H1 (cell line): ENCODE results near the gene TBX21. TPM values are rescaled to one million over a fixed set of nuclear protein-coding genes. Genes with fewer than 3 reads are reported as not detected.

Experiments
- CTCF ChIA-PET: fragments of 300-600 bp; sonication (Branson Sonifier 250); formaldehyde crosslinking; loops from one replicate; lab custom pipeline; 2021; ENCODE audit not compliant: partially characterized antibody; lab: Charles Lee
- POLR2A ChIA-PET: fragments of 300-600 bp; sonication (Branson Sonifier 250); formaldehyde crosslinking; loops from one replicate; lab custom pipeline; 2021; ENCODE audit warnings: inconsistent platforms; ENCODE audit not compliant: partially characterized antibody; lab: Charles Lee
- DNase-seq, 2 experiments: peaks; one replicate each; pipeline versions ENCODE4 v3.0.0 to v3.0.0-alpha.2; 2010 to 2022; ENCODE audit warnings: low spot score in 2 of 2, low read depth in 1 of 2, mixed read lengths in 1 of 2
- FAIRE-seq: peaks from 2 replicates; lab custom pipeline; 2011; peaks lifted over from hg19 to GRCh38; lab: Jason Lieb, UNC
- H2AFZ ChIP-seq: 2 replicates; pipeline ENCODE4 v1.8.1; 2012; ENCODE audit warnings: low read length, inconsistent platforms
- H2AK5ac ChIP-seq: 2 replicates; pipeline ENCODE4 v1.6.1; 2013; ENCODE audit warnings: low read depth, low read length
- H2BK120ac ChIP-seq: replicated peaks from 2 replicates; pipeline ENCODE3; 2013; ENCODE audit warnings: low read depth, low read length, inconsistent platforms
- H2BK12ac ChIP-seq: 2 replicates; pipeline ENCODE4 v1.6.1; 2013; ENCODE audit warnings: low read depth, low read length
- H2BK15ac ChIP-seq: 2 replicates; pipeline ENCODE4 v1.6.1; 2013; ENCODE audit warnings: low read length
- H2BK20ac ChIP-seq: 2 replicates; pipeline ENCODE4 v1.6.1; 2013; ENCODE audit warnings: low read length
- H2BK5ac ChIP-seq: 2 replicates; pipeline ENCODE4 v1.6.1; 2013; ENCODE audit warnings: low read depth, low read length
- H3K14ac ChIP-seq: 2 replicates; pipeline ENCODE4 v1.6.1; 2013; ENCODE audit warnings: inconsistent platforms; ENCODE audit not compliant: insufficient read length
- H3K18ac ChIP-seq: 2 replicates; pipeline ENCODE4 v1.6.1; 2013; ENCODE audit warnings: low read length; ENCODE audit errors: extremely low read depth
- H3K23ac ChIP-seq: 2 replicates; pipeline ENCODE4 v1.6.1; 2013; ENCODE audit warnings: inconsistent platforms; ENCODE audit not compliant: insufficient read length
- H3K23me2 ChIP-seq: 2 replicates; pipeline ENCODE4 v1.6.1; 2013; ENCODE audit warnings: low read depth, low read length
- H3K27ac ChIP-seq: 2 replicates; pipeline ENCODE4 v1.6.1; 2011; ENCODE audit warnings: low read depth, low read length, inconsistent platforms
- H3K27me3 ChIP-seq, 4 experiments: replicated peaks in 1 of 4; 1 replicate in 1 of 4; 2 replicates in 3 of 4; pipeline versions ENCODE4 v1.6.1 to v1.8.1; 2011 to 2013; ENCODE audit warnings: low read length in 3 of 4, mild to moderate bottlenecking in 3 of 4, inconsistent platforms in 2 of 4, mixed read lengths in 2 of 4, moderate library complexity in 1 of 4; ENCODE audit not compliant: control insufficient read depth in 3 of 4, insufficient read depth in 3 of 4; ENCODE audit errors: extremely low read depth in 1 of 4
- H3K36me3 ChIP-seq, 4 experiments: 2 replicates each; pipeline versions ENCODE4 v1.6.1 to v1.8.1; 2011 to 2013; ENCODE audit warnings: mild to moderate bottlenecking in 4 of 4, low read length in 3 of 4, moderate library complexity in 2 of 4, control low read depth in 1 of 4, inconsistent platforms in 1 of 4; ENCODE audit not compliant: insufficient read depth in 4 of 4, control insufficient read depth in 2 of 4
- H3K4ac ChIP-seq: replicated peaks from 2 replicates; pipeline ENCODE3; 2013; ENCODE audit warnings: low read length, low read depth, mixed read lengths, inconsistent platforms; ENCODE audit not compliant: insufficient read length
- H3K4me1 ChIP-seq, 4 experiments: replicated peaks in 1 of 4; 1 replicate in 1 of 4; 2 replicates in 3 of 4; pipeline versions ENCODE4 v1.6.1 to v1.8.1; 2011 to 2013; ENCODE audit warnings: low read length in 3 of 4, inconsistent platforms in 2 of 4, mixed read lengths in 1 of 4; ENCODE audit not compliant: insufficient read depth in 4 of 4, control insufficient read depth in 3 of 4
- H3K4me2 ChIP-seq, 2 experiments: 2 replicates each; pipeline versions ENCODE4 v1.6.1 to v1.8.1; 2011 to 2013; ENCODE audit warnings: low read depth in 2 of 2, low read length in 2 of 2, control low read depth in 1 of 2, inconsistent platforms in 1 of 2, mild to moderate bottlenecking in 1 of 2; ENCODE audit not compliant: insufficient read depth in 1 of 2
- H3K4me3 ChIP-seq, 4 experiments: fragments of 200-600, 300-600 bp in 1 of 4; sonication (generic), shearing (Covaris generic), sonication (Bioruptor Twin) in 1 of 4; 2 replicates each; pipeline versions ENCODE4 v1.5.1 to v1.8.1; 2011 to 2016; ENCODE audit warnings: low read length in 4 of 4, low read depth in 3 of 4, control low read depth in 2 of 4, inconsistent platforms in 2 of 4, mild to moderate bottlenecking in 2 of 4, mixed read lengths in 1 of 4, moderate library complexity in 1 of 4; ENCODE audit not compliant: insufficient read depth in 2 of 4; ENCODE audit errors: extremely low read depth in 1 of 4
- H3K56ac ChIP-seq: replicated peaks from 2 replicates; pipeline ENCODE3; 2013; ENCODE audit warnings: low read depth, mild to moderate bottlenecking, mixed read lengths, low read length, inconsistent platforms; ENCODE audit not compliant: insufficient read length
- H3K79me1 ChIP-seq: 2 replicates; pipeline ENCODE4 v1.6.1; 2013; ENCODE audit warnings: low read depth, low read length, control low read depth
- H3K79me2 ChIP-seq, 2 experiments: 2 replicates each; pipeline versions ENCODE4 v1.6.1 to v1.8.1; 2012 to 2013; ENCODE audit warnings: low read length in 2 of 2, mild to moderate bottlenecking in 2 of 2, inconsistent platforms in 1 of 2; ENCODE audit not compliant: insufficient read depth in 2 of 2, control insufficient read depth in 1 of 2
- H3K9ac ChIP-seq, 4 experiments: replicated peaks in 1 of 4; 1 replicate in 1 of 4; 2 replicates in 3 of 4; pipeline versions ENCODE4 v1.6.1 to v1.8.1; 2011 to 2013; ENCODE audit warnings: low read depth in 3 of 4, low read length in 3 of 4, control low read depth in 2 of 4, mild to moderate bottlenecking in 2 of 4, moderate library complexity in 2 of 4, inconsistent platforms in 1 of 4; ENCODE audit errors: extremely low read depth in 1 of 4
- H3K9me3 ChIP-seq, 2 experiments: 2 replicates each; pipeline versions ENCODE4 v1.6.1 to v1.8.1; 2012 to 2013; ENCODE audit warnings: mild to moderate bottlenecking in 2 of 2, moderate library complexity in 2 of 2, control low read depth in 1 of 2, inconsistent platforms in 1 of 2, low read depth in 1 of 2, low read length in 1 of 2, mixed read lengths in 1 of 2; ENCODE audit not compliant: insufficient read depth in 2 of 2
- H4K20me1 ChIP-seq, 2 experiments: replicated peaks in 1 of 2; 2 replicates each; pipeline versions ENCODE3 to v1.8.1; 2011 to 2013; ENCODE audit warnings: inconsistent platforms in 2 of 2, low read length in 2 of 2, mild to moderate bottlenecking in 1 of 2; ENCODE audit not compliant: insufficient read depth in 2 of 2, control insufficient read depth in 1 of 2
- H4K5ac ChIP-seq: 2 replicates; pipeline ENCODE4 v1.6.1; 2013; ENCODE audit warnings: low read length, low read depth, mixed read lengths, inconsistent platforms; ENCODE audit not compliant: insufficient read length
- H4K8ac ChIP-seq: 2 replicates; pipeline ENCODE4 v1.8.0; 2013; ENCODE audit warnings: mild to moderate bottlenecking, moderate library complexity, low read length, inconsistent platforms; ENCODE audit not compliant: insufficient read depth; ENCODE audit errors: extremely low read depth
- H4K91ac ChIP-seq: replicated peaks from 2 replicates; pipeline ENCODE3; 2013; ENCODE audit warnings: low read length, mixed read lengths, inconsistent platforms; ENCODE audit not compliant: insufficient read length
- BACH1 ChIP-seq: IDR thresholded peaks from 2 replicates; pipeline ENCODE4 v1.6.1; 2012; ENCODE audit warnings: low read length, improper control_type of control experiment
- CHD2 ChIP-seq: IDR thresholded peaks from 2 replicates; pipeline ENCODE4 v1.6.1; 2012; ENCODE audit warnings: low read length, improper control_type of control experiment
- CREB1 ChIP-seq: IDR thresholded peaks from 2 replicates; pipeline ENCODE4 v1.6.1; 2012; ENCODE audit warnings: inconsistent platforms
- EP300 ChIP-seq, 2 experiments: IDR thresholded peaks; 1 replicate in 1 of 2; 2 replicates in 1 of 2; pipeline ENCODE4 v1.6.1; 2011 to 2012; ENCODE audit warnings: low read depth in 2 of 2, low read length in 2 of 2, mild to moderate bottlenecking in 2 of 2, borderline replicate concordance in 1 of 2, inconsistent platforms in 1 of 2, moderate library complexity in 1 of 2
- EZH2 ChIP-seq: fragments of 200-600 bp; sonication (generic); IDR thresholded peaks from 2 replicates; pipeline ENCODE4 v1.7.1; 2012; ENCODE audit warnings: low read depth, mild to moderate bottlenecking, moderate library complexity, low read length, inconsistent platforms; ENCODE audit not compliant: severe bottlenecking
- NRF1 ChIP-seq: IDR thresholded peaks from 2 replicates; pipeline ENCODE4 v1.6.1; 2011; ENCODE audit warnings: mild to moderate bottlenecking, low read depth, low read length, improper control_type of control experiment
- PHF8 ChIP-seq: fragments of 200-600 bp; sonication (generic); conservative IDR thresholded peaks from 2 replicates; pipeline ENCODE4 v1.7.1; 2012; ENCODE audit warnings: low read depth, mild to moderate bottlenecking, inconsistent platforms, low read length, moderate library complexity
- RFX5 ChIP-seq: IDR thresholded peaks from 2 replicates; pipeline ENCODE4 v1.6.1; 2011; ENCODE audit warnings: low read depth, low read length, improper control_type of control experiment, borderline replicate concordance
- SAP30 ChIP-seq: fragments of 300-600 bp; sonication (generic); IDR thresholded peaks from 2 replicates; pipeline ENCODE4 v1.7.1; 2012; ENCODE audit warnings: low read length, moderate library complexity, mild to moderate bottlenecking, inconsistent platforms; ENCODE audit not compliant: insufficient read depth, insufficient replicate concordance
- SIN3A ChIP-seq, 2 experiments: IDR thresholded peaks in 1 of 2; conservative IDR thresholded peaks in 1 of 2; 2 replicates each; pipeline ENCODE4 v1.6.1; 2011 to 2012; ENCODE audit warnings: low read length in 2 of 2, improper control_type of control experiment in 1 of 2, low read depth in 1 of 2, mild to moderate bottlenecking in 1 of 2
- SRF ChIP-seq: IDR thresholded peaks from 2 replicates; pipeline ENCODE4 v1.6.1; 2011; ENCODE audit warnings: mild to moderate bottlenecking, low read depth, low read length, moderate library complexity
- SUZ12 ChIP-seq: fragments of 200-600 bp; sonication (generic); IDR thresholded peaks from 2 replicates; pipeline ENCODE4 v1.6.1; 2012; ENCODE audit warnings: mild to moderate bottlenecking, inconsistent platforms, low read length, moderate library complexity, mixed read lengths
- WGBS, 2 experiments: shearing (Covaris generic) in 1 of 2; methylation state at CpG; one replicate each; pipeline versions ENCODE4 v1.1.6 to v1.1.7; 2013 to 2015; ENCODE audit warnings: low lambda C conversion rate in 2 of 2, mixed read lengths in 2 of 2, inconsistent platforms in 1 of 2, low coverage in 1 of 2, missing lambda C conversion rate in 1 of 2; ENCODE audit not compliant: insufficient replicate concordance in 2 of 2, insufficient coverage in 1 of 2, insufficient read length in 1 of 2; ENCODE audit errors: extremely low coverage in 1 of 2, missing lambda C conversion rate in 1 of 2; 5-methylcytosine and 5-hydroxymethylcytosine counted together
- polyA plus RNA-seq, 7 experiments: library from polyadenylated mRNA; depleted of rRNA in 3 of 7; stranded (reverse) in 5 of 7; unstranded in 2 of 7; fragments of >200 nt in 5 of 7; fragments of 200-250 nt in 2 of 7; gene quantifications; 1 replicate in 5 of 7; 2 replicates in 1 of 7; 4 replicates in 1 of 7; pipeline versions ENCODE4 v1.2.1 to v1.2.3, GENCODE V29; 2011 to 2013; ENCODE audit warnings: missing spikeins in 2 of 7, mixed read lengths in 2 of 7
- total RNA-seq: library from RNA; stranded (reverse); fragmentation: NEBNext Ultra II Directional; extraction: Animal tissue kit (Norgen Biotek cat#: 25700); gene quantifications from 2 replicates; pipeline ENCODE4 v1.2.1, GENCODE V29; 2021

TBX21 gene
- total and polyA plus RNA-seq, 2 of the 8 experiments (the other 6 are each of a cell fraction or from before 2014, with no cell fraction given), result not detected

- Histone ChIP-seq H2AK5ac (no peak overlapping the region), H3K18ac (no peak overlapping the region), H4K8ac (no peak overlapping the region), H3K4me3 (no peak overlapping the region), H3K79me1 (no peaks in the 10 kb centered on the region), H3K9me3 (no peaks in the 10 kb centered on the region), H3K27ac (no peak overlapping the region), H3K79me2 (no peaks in the 10 kb centered on the region), H3K56ac (no peak overlapping the region), H3K4me2 (no peak overlapping the region), H4K20me1 (no peaks in the 10 kb centered on the region), H2BK15ac (peak overlapping the region; percentile 99), H3K4ac (no peak overlapping the region), H2BK5ac (0 out of 2 replicates have a peak overlapping the region, but pooled peaks have one; percentile 48), H3K4me1 (peaks cover 0 to 33% (median 13%) of the 10 kb centered on the region in 4 experiments; a peak in 6 of 7 replicates), H2BK20ac (no peak overlapping the region), H3K23ac (no peak overlapping the region), H4K5ac (no peak overlapping the region), H3K23me2 (no peaks in the 10 kb centered on the region), H3K27me3 (peaks cover 0 to 29% (median 22%) of the 10 kb centered on the region in 4 experiments; a peak in 6 of 7 replicates), H4K91ac (no peak overlapping the region), H2BK120ac (no peak overlapping the region), H3K9ac (0 out of 7 replicates have a peak overlapping the region, but pooled peaks of 1 of the 4 experiments have one; percentile 1), H2AFZ (no peak overlapping the region), H2BK12ac (peak overlapping the region; percentile 52; the same call in 1 of the 2 replicates), H3K36me3 (no peaks in the 10 kb centered on the region), H3K14ac (no peak overlapping the region)
- POLR2A ChIA-PET, result interaction anchor here (0.6 to 1.5 kb wide), 12 partner anchors 9 to 102 kb away, joined by 3 to 5 read pairs (median 3); partner anchors contain the start of gene KPNB1
- DNase-seq (no peak), FAIRE-seq (no peak)
- CTCF ChIA-PET, result interaction anchor here (0.9 to 8.3 kb wide), 17 partner anchors 10 to 1048 kb away, joined by 3 to 179 read pairs (median 4); partner anchors contain the start of genes TBKBP1 and TBX21
- 71% methylated on average over 9 of the region's 9 CpGs; no CpG with 5 or more reads in 1 of the 2 experiments for WGBS, 2 experiments
- TF ChIP-seq NRF1 (no peak), SAP30 (no peak), SIN3A (conservative IDR thresholded peaks at IDR 0.05 in 1 of 2, IDR thresholded peaks at IDR 0.05 in 1 of 2; ENCODE audit: low read depth in 1 of 2, low read length in 2 of 2) (no peak), EZH2 (no peak), PHF8 (no peak), CREB1 (no peak), CHD2 (no peak), RFX5 (no peak), SRF (no peak), BACH1 (no peak), SUZ12 (no peak), EP300 (IDR thresholded peaks at IDR 0.05; ENCODE audit: borderline replicate concordance in 1 of 2, low read depth in 2 of 2, low read length in 2 of 2) (no peak)
Observed at GRCh38 chr17:47717979-47718621, 14.9 kb upstream of the TBX21 start.
